ENCODE data around the gene TXN.

- TF ChIP-seq CTCF (IDR thresholded peaks at IDR 0.05) (no peak), POLR2A (IDR thresholded peaks at IDR 0.05) (no peak)
Observed at GRCh38 chr9:110283751-110284150, 27.4 kb upstream of the TXN start.
